IMR-90 (cell line): ENCODE results near the gene PSMA3.

ENCODE experiments used
- BHLHE40 ChIP-seq: fragments of 150-350 bp; IDR thresholded peaks from 2 replicates; pipeline ENCODE4 v1.6.1; 2016; ENCODE audit warnings: mild to moderate bottlenecking, low read depth, low read length
- CEBPB ChIP-seq: IDR thresholded peaks from 2 replicates; pipeline ENCODE4 v1.6.1; 2012; ENCODE audit warnings: low read depth, low read length, improper control_type of control experiment
- CHD1 ChIP-seq: IDR thresholded peaks from 2 replicates; pipeline ENCODE4 v1.6.1; 2012; ENCODE audit warnings: low read depth, low read length, improper control_type of control experiment
- CTCF ChIP-seq: conservative IDR thresholded peaks from 2 replicates; pipeline ENCODE4 v1.5.1; 2012; ENCODE audit warnings: mild to moderate bottlenecking, low read depth, low read length, improper control_type of control experiment
- ELK1 ChIP-seq: fragments of 150-350 bp; IDR thresholded peaks from 2 replicates; pipeline ENCODE4 v1.6.1; 2016; ENCODE audit warnings: low read depth, mild to moderate bottlenecking, low read length, moderate library complexity, borderline replicate concordance
- FOS ChIP-seq: fragments of 150-350 bp; IDR thresholded peaks from 2 replicates; pipeline ENCODE4 v1.6.1; 2016; ENCODE audit warnings: low read depth, low read length
- MAFK ChIP-seq: IDR thresholded peaks from 2 replicates; pipeline ENCODE4 v1.6.1; 2012; ENCODE audit warnings: low read depth, low read length, improper control_type of control experiment
- MAZ ChIP-seq: IDR thresholded peaks from 2 replicates; pipeline ENCODE4 v1.6.1; 2012; ENCODE audit warnings: low read depth, mild to moderate bottlenecking, low read length, improper control_type of control experiment, moderate library complexity, borderline replicate concordance
- MXI1 ChIP-seq: IDR thresholded peaks from 2 replicates; pipeline ENCODE4 v1.6.1; 2012; ENCODE audit warnings: low read depth, mild to moderate bottlenecking, low read length, moderate library complexity, borderline replicate concordance
- NFE2L2 ChIP-seq: fragments of 150-350 bp; IDR thresholded peaks from 2 replicates; pipeline ENCODE4 v1.6.1; 2016; ENCODE audit warnings: low read depth, mild to moderate bottlenecking, low read length
- POLR2A ChIP-seq: IDR thresholded peaks from 2 replicates; pipeline ENCODE4 v1.6.1; 2012; ENCODE audit warnings: mild to moderate bottlenecking, low read depth, low read length
- RAD21 ChIP-seq: IDR thresholded peaks from 2 replicates; pipeline ENCODE4 v1.6.1; 2012; ENCODE audit warnings: low read length, improper control_type of control experiment
- RCOR1 ChIP-seq: IDR thresholded peaks from 2 replicates; pipeline ENCODE4 v1.6.1; 2012; ENCODE audit warnings: mild to moderate bottlenecking, low read length, improper control_type of control experiment; ENCODE audit not compliant: insufficient replicate concordance
- USF2 ChIP-seq: fragments of 150-350 bp; IDR thresholded peaks from 2 replicates; pipeline ENCODE4 v1.6.1; 2017; ENCODE audit warnings: mild to moderate bottlenecking, antibody characterized with exemption, low read length, low read depth

- TF ChIP-seq MAFK (no peak), POLR2A (no peak), CTCF (no peak), RAD21 (no peak), USF2 (no peak), MXI1 (no peak), RCOR1 (no peak), ELK1 (no peak), MAZ (no peak), NFE2L2 (no peak), CEBPB (no peak), CHD1 (no peak), FOS (no peak), BHLHE40 (no peak)
Measured at GRCh38 chr14:58291646-58292045, 47.0 kb downstream of the PSMA3 start.
